A673 (cell line): Measurements from ENCODE around the gene THOP1. TPM values are rescaled to one million over a fixed set of nuclear protein-coding genes. Genes with fewer than 3 reads are reported as not detected.

Source experiments
- BruUV-seq: library from RNA; stranded (reverse); fragments of 400-500 nt; replicated peaks from 2 replicates; lab custom pipeline; 2021; lab: Mats Ljungman, UMichigan
- CTCF ChIA-PET: fragments of 300-600 bp; sonication (Branson Sonifier 250); formaldehyde crosslinking; loops from one replicate; lab custom pipeline; 2022; ENCODE audit warnings: antibody characterized with exemption; lab: Charles Lee
- POLR2A ChIA-PET: fragments of 300-600 bp; sonication (Branson Sonifier 250); formaldehyde crosslinking; loops from one replicate; lab custom pipeline; 2022; ENCODE audit warnings: antibody characterized with exemption; ENCODE audit not compliant: low non-redundant PET; lab: Charles Lee
- DNase-seq: peaks from one replicate; pipeline ENCODE4 v3.0.0-alpha.2; 2015; ENCODE audit warnings: low spot score
- H3K27ac ChIP-seq: fragments of 200-600 bp; sonication (generic); 2 replicates; pipeline ENCODE4 v1.5.1; 2016; ENCODE audit warnings: mixed run types, low read depth, mild to moderate bottlenecking, mixed read lengths, antibody characterized with exemption, low read length; ENCODE audit not compliant: poor library complexity, severe bottlenecking
- H3K27me3 ChIP-seq: fragments of 200-600 bp; sonication (generic); replicated peaks from 2 replicates; pipeline ENCODE4 v1.6.1; 2017; ENCODE audit warnings: mixed run types, low read depth, mild to moderate bottlenecking, mixed read lengths, antibody characterized with exemption, low read length; ENCODE audit not compliant: insufficient read depth, poor library complexity
- H3K36me3 ChIP-seq: fragments of 200-600 bp; sonication (generic); 2 replicates; pipeline ENCODE4 v1.6.1; 2016; ENCODE audit warnings: mixed run types, mild to moderate bottlenecking, mixed read lengths, antibody characterized with exemption, low read length; ENCODE audit not compliant: insufficient read depth, poor library complexity, severe bottlenecking
- H3K4me1 ChIP-seq: fragments of 200-600 bp; sonication (generic); 2 replicates; pipeline ENCODE4 v1.6.1; 2017; ENCODE audit warnings: mixed run types, mild to moderate bottlenecking, mixed read lengths, antibody characterized with exemption, low read length; ENCODE audit not compliant: insufficient read depth, poor library complexity, severe bottlenecking
- H3K4me3 ChIP-seq: fragments of 200-600 bp; sonication (generic); 2 replicates; pipeline ENCODE4 v1.5.1; 2016; ENCODE audit warnings: low read depth, mixed run types, mild to moderate bottlenecking, mixed read lengths, low read length; ENCODE audit not compliant: poor library complexity, severe bottlenecking
- H3K9me3 ChIP-seq: fragments of 200-600 bp; sonication (generic); 2 replicates; pipeline ENCODE4 v1.6.1; 2016; ENCODE audit warnings: mixed run types, low read depth, mild to moderate bottlenecking, mixed read lengths, antibody characterized with exemption, low read length; ENCODE audit not compliant: poor library complexity, severe bottlenecking
- CTCF ChIP-seq: fragments of 300-800, 200-600 bp; sonication (generic); conservative IDR thresholded peaks from 2 replicates; pipeline ENCODE4 v1.5.1; 2017; ENCODE audit warnings: low read depth, mild to moderate bottlenecking, antibody characterized with exemption, low read length, moderate library complexity, mixed read lengths
- EZH2 ChIP-seq: fragments of 200-600 bp; sonication (generic); IDR thresholded peaks from 2 replicates; pipeline ENCODE4 v1.6.1; 2017; ENCODE audit warnings: borderline replicate concordance, low read depth, mild to moderate bottlenecking, mixed read lengths, antibody characterized with exemption, low read length; ENCODE audit not compliant: poor library complexity, severe bottlenecking
- intact Hi-C: fragments of 100-400 bp; cut with micrococcal nuclease; formaldehyde crosslinking; loops from one replicate; pipeline ENCODE4 v1.10.0; 2022; ENCODE audit not compliant: unreplicated experiment
- total RNA-seq: library from RNA; stranded (reverse); gene quantifications from 2 replicates; pipeline ENCODE4 v1.2.3, GENCODE V29; 2021

THOP1 gene
- total RNA-seq, 1 experiment from 2014 or later = 186 TPM

DNA sequence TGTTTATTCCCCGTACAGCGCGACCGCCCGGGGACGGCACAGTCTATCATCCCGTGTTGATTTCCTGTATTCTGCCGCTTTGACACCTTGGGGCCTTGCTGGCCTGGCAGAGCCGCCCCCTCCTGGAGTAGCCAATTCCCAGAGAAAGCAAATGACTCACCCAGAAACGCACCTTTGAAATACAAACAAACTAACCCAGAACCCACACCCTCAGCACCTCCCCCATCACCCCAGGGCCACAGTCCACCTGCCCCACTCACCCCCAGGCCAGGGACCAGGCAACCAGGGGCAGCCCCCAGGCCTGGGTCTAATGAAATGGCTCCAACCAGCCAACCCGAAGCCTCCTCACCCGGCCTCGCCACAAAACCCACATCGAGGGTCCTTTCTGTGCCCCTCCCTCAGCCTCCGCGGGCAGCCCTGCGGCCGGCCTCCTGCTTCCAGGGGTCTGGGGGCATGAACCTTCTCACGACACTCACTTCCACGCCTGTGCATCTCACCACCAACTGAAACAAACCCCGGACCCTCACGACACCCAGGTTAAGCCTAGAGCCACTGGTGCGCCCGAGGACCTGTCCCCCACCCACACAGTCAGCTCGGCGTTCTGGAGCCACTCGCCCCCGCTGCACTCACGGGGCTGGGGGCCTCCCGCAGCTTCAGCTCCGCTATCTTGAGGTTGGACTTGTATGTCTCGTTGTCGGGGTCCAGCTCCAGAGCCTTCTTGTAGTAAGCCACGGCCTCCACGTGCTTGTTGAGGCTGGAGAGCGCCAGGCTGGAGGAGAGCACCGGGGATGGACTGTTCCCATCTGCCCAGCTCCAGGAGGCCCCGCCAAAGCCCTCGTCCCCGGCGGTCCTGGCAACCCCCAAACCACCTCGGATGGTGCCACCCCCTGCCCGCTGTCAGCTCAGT, 23.2 kb upstream of the THOP1 start:
- Histone ChIP-seq H3K27ac (no peak overlapping the region), H3K36me3 (peaks cover 50% of the 10 kb centered on the region), H3K4me3 (no peak overlapping the region), H3K4me1 (no peaks in the 10 kb centered on the region), H3K27me3 (no peaks in the 10 kb centered on the region), H3K9me3 (no peaks in the 10 kb centered on the region)
- ChIA-PET CTCF (no interaction called here), POLR2A (no interaction called here)
- no peak for TF ChIP-seq CTCF
- TF ChIP-seq EZH2 = no peak
- no TSS peak for BruUV-seq
- intact Hi-C loops = no loop called here
- DNase-seq = no peak

- no peaks in the 10 kb centered on the region for H3K27me3 ChIP-seq
- BruUV-seq = no TSS peak
- ChIA-PET CTCF (no interaction called here), POLR2A (no interaction called here)
- no peak overlapping the region for H3K27ac ChIP-seq
- H3K9me3 ChIP-seq = no peaks in the 10 kb centered on the region
- peaks cover 51% of the 10 kb centered on the region for H3K36me3 ChIP-seq
- no peak for DNase-seq
- TF ChIP-seq CTCF (no peak), EZH2 (no peak)
- H3K4me3 ChIP-seq = no peak overlapping the region
- H3K4me1 ChIP-seq = no peaks in the 10 kb centered on the region
- intact Hi-C loops = no loop called here
These were observed 22.4 kb upstream of the THOP1 start for GRCh38 chr19:2762783-2763496.

DNA sequence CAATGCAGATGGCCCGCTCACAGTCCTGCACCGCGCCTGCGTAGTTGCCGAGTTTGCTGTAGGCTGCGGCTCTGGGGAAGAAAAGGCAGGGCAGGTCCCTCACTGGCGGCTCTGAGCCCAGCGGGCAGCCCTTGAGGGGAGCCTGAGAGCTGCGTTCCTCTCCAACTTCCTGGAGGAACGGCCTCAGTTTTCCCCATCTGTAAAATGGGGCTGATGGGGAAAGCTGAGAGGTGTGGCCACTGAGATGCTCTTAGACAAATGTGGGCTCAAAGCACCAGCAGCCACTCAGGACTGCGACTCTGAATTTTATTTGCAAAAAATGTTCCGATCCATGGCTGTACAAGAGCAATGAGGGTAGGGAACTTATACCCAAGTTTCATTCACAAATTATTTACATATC, 21.6 kb upstream of the THOP1 start:
- CTCF ChIA-PET = no interaction called here
- Histone ChIP-seq H3K36me3 (peaks cover 49% of the 10 kb centered on the region), H3K27me3 (no peaks in the 10 kb centered on the region), H3K27ac (no peak overlapping the region), H3K4me1 (no peaks in the 10 kb centered on the region), H3K9me3 (no peaks in the 10 kb centered on the region), H3K4me3 (no peak overlapping the region)
- DNase-seq = no peak
- intact Hi-C loops = no loop called here
- BruUV-seq = no TSS peak
- POLR2A ChIA-PET = no interaction called here
- TF ChIP-seq CTCF = no peak
